HG02938 (cell line): ENCODE measurements around the gene ARHGAP15.

Experiments used
- ATAC-seq: cut with Tn5 transposase; IDR thresholded peaks from one replicate; pipeline ENCODE4 v1.9.1; 2021; ENCODE audit warnings: mild to moderate bottlenecking, moderate library complexity; ENCODE audit not compliant: unreplicated experiment

ARHGAP15 gene

GRCh38 chr2:143732076-143732475 lies 602.9 kb downstream of the ARHGAP15 start:
- ATAC-seq = no peak

GRCh38 chr2:143732871-143733270 lies 603.7 kb downstream of the ARHGAP15 start:
- no peak for ATAC-seq

- ATAC-seq = no peak
Observed at GRCh38 chr2:143734507-143734906, 605.3 kb downstream of the ARHGAP15 start.

GRCh38 chr2:143736904-143737303 lies 607.7 kb downstream of the ARHGAP15 start:
- no peak for ATAC-seq

- no peak for ATAC-seq
Observed at GRCh38 chr2:143740431-143740830, 611.2 kb downstream of the ARHGAP15 start.

- no peak for ATAC-seq
Observed at GRCh38 chr2:143741205-143741604, 612.0 kb downstream of the ARHGAP15 start.

- ATAC-seq = no peak
Observed at GRCh38 chr2:143742581-143742980, 613.4 kb downstream of the ARHGAP15 start.

GRCh38 chr2:143744114-143744513 lies 614.9 kb downstream of the ARHGAP15 start:
- ATAC-seq = no peak

- ATAC-seq = no peak
Observed at GRCh38 chr2:143745060-143745459, 615.8 kb downstream of the ARHGAP15 start.

- ATAC-seq = no peak
Observed at GRCh38 chr2:143754742-143755141, 625.5 kb downstream of the ARHGAP15 start.

GRCh38 chr2:143758629-143759330 lies 629.6 kb downstream of the ARHGAP15 start:
- no peak for ATAC-seq

GRCh38 chr2:143759455-143759854 lies 630.2 kb downstream of the ARHGAP15 start:
- ATAC-seq = no peak

GRCh38 chr2:143762176-143762928 lies 633.1 kb downstream of the ARHGAP15 start:
- no peak for ATAC-seq

- ATAC-seq = no peak
Observed at GRCh38 chr2:143764261-143764660, 635.0 kb downstream of the ARHGAP15 start.

GRCh38 chr2:143764706-143765105 lies 635.5 kb downstream of the ARHGAP15 start:
- no peak for ATAC-seq

- no peak for ATAC-seq
Observed at GRCh38 chr2:143768991-143769390, 639.8 kb downstream of the ARHGAP15 start.

- ATAC-seq = no peak
Observed at GRCh38 chr2:143771939-143772338, 642.7 kb downstream of the ARHGAP15 start.

GRCh38 chr2:143776526-143777297 lies 647.5 kb downstream of the ARHGAP15 start:
- no peak for ATAC-seq

- no peak for ATAC-seq
Observed at GRCh38 chr2:143779021-143779420, 649.8 kb downstream of the ARHGAP15 start.

- ATAC-seq = no peak
Observed at GRCh38 chr2:143786026-143786765, 657.0 kb downstream of the ARHGAP15 start.

- no peak for ATAC-seq
Observed at GRCh38 chr2:143787674-143788073, 658.5 kb downstream of the ARHGAP15 start.
